Activated naive CD4-positive, alpha-beta T cell treated with anti-CD3 and anti-CD28 coated beads, Interleukin-2, amount 50 U/mL, for 16 hours (primary cell): ENCODE data around the gene CCL21.
"Not testable (repeated sequence)": the region's sequence is repeated elsewhere in the genome, so short reads cannot be mapped to it uniquely, and the experiment has no call there.

Source experiments
- DNase-seq: peaks from one replicate; pipeline ENCODE4 v3.0.0-alpha.2; 2020

Gene CCL21

GRCh38 chr9:34710023-34710422 is at the start of gene CCL21:
CCL21 (minus strand) TSS chr9:34710136; CDS start chr9:34710066, 70 bp downstream.
- no peak for DNase-seq

- DNase-seq: no peak
These were observed 49.6 kb upstream of the CCL21 start for GRCh38 chr9:34759432-34760134.

GRCh38 chr9:34750320-34750719 is 40.4 kb upstream of the CCL21 start:
- not testable (repeated sequence) for DNase-seq

GRCh38 chr9:34746526-34746925 is 36.6 kb upstream of the CCL21 start:
- no peak for DNase-seq

GRCh38 chr9:34744295-34745221 is 34.6 kb upstream of the CCL21 start:
- no peak for DNase-seq

- no peak for DNase-seq
These were observed 32.8 kb upstream of the CCL21 start for GRCh38 chr9:34742710-34743109.

- no peak for DNase-seq
These were observed 31.7 kb upstream of the CCL21 start for GRCh38 chr9:34741628-34742027.

GRCh38 chr9:34740176-34740575 is 30.2 kb upstream of the CCL21 start:
- DNase-seq: not testable (repeated sequence)

- DNase-seq: no peak
These were observed 27.8 kb upstream of the CCL21 start for GRCh38 chr9:34737677-34738260.

- no peak for DNase-seq
These were observed 24.8 kb upstream of the CCL21 start for GRCh38 chr9:34734720-34735119.

- no peak for DNase-seq
These were observed 22.9 kb upstream of the CCL21 start for GRCh38 chr9:34732886-34733285.

- no peak for DNase-seq
These were observed 22.5 kb upstream of the CCL21 start for GRCh38 chr9:34732478-34732877.

- no peak for DNase-seq
These were observed 13.2 kb upstream of the CCL21 start for GRCh38 chr9:34723141-34723540.

GRCh38 chr9:34719769-34720025 is 9.8 kb upstream of the CCL21 start:
- not testable (repeated sequence) for DNase-seq

- DNase-seq: no peak
These were observed 9.3 kb upstream of the CCL21 start for GRCh38 chr9:34719021-34719768.

- DNase-seq: no peak
These were observed 8.2 kb upstream of the CCL21 start for GRCh38 chr9:34717996-34718614.

- DNase-seq: no peak
These were observed 6.8 kb upstream of the CCL21 start for GRCh38 chr9:34716711-34717110.

- DNase-seq: no peak
These were observed 5.8 kb upstream of the CCL21 start for GRCh38 chr9:34715639-34716215.

- DNase-seq: no peak
These were observed 4.1 kb upstream of the CCL21 start for GRCh38 chr9:34714007-34714406.

- DNase-seq: no peak
These were observed 2.2 kb upstream of the CCL21 start for GRCh38 chr9:34712140-34712539.

- DNase-seq: no peak
These were observed 549 bp downstream of the CCL21 start for GRCh38 chr9:34709196-34709978.

GRCh38 chr9:34707130-34707529 is 2.8 kb downstream of the CCL21 start:
- no peak for DNase-seq
